PC-9 (cell line): Measurements from ENCODE around the gene LRRC8D. TPM values are rescaled to one million over a fixed set of nuclear protein-coding genes. Genes with fewer than 3 reads are reported as not detected.

Experiments used
- BruUV-seq: library from RNA; stranded (reverse); fragments of 400-500 nt; replicated peaks from 2 replicates; lab custom pipeline; 2021; lab: Mats Ljungman, UMichigan
- CTCF ChIA-PET: fragments of 300-600 bp; sonication (Branson Sonifier 250); formaldehyde crosslinking; loops from one replicate; lab custom pipeline; 2022; ENCODE audit warnings: antibody characterized with exemption; lab: Charles Lee
- POLR2A ChIA-PET: fragments of 300-600 bp; sonication (Branson Sonifier 250); formaldehyde crosslinking; loops from one replicate; lab custom pipeline; 2022; ENCODE audit warnings: antibody characterized with exemption; ENCODE audit not compliant: unreplicated experiment; lab: Charles Lee
- DNase-seq, 2 experiments: peaks; one replicate each; pipeline versions ENCODE4 v3.0.0 to v3.0.0-alpha.2; 2015 to 2022; ENCODE audit warnings: mixed read lengths in 1 of 2
- H2AFZ ChIP-seq: fragments of 200-600 bp; sonication (generic); 2 replicates; pipeline ENCODE4 v1.8.1; 2017; ENCODE audit warnings: antibody characterized with exemption
- H3F3A ChIP-seq: fragments of 200-600 bp; sonication (generic); 2 replicates; pipeline ENCODE4 v1.8.1; 2017; ENCODE audit warnings: antibody characterized with exemption, mild to moderate bottlenecking, low read depth; ENCODE audit not compliant: insufficient read depth
- H3K27ac ChIP-seq: fragments of 200-600 bp; sonication (generic); 2 replicates; pipeline ENCODE4 v1.6.1; 2016; ENCODE audit warnings: mixed run types
- H3K27me3 ChIP-seq: fragments of 200-600 bp; sonication (generic); 2 replicates; pipeline ENCODE4 v1.6.1; 2016; ENCODE audit warnings: low read depth, mixed run types; ENCODE audit not compliant: insufficient read depth
- H3K36me3 ChIP-seq: fragments of 200-600 bp; sonication (generic); 2 replicates; pipeline ENCODE4 v1.6.1; 2016; ENCODE audit warnings: low read depth, mixed run types
- H3K4me1 ChIP-seq: fragments of 200-600 bp; sonication (generic); replicated peaks from 2 replicates; pipeline ENCODE4 v1.6.1; 2016; ENCODE audit warnings: mixed run types; ENCODE audit not compliant: insufficient read depth
- H3K4me2 ChIP-seq: fragments of 200-600 bp; sonication (generic); 2 replicates; pipeline ENCODE4 v1.6.1; 2017; ENCODE audit warnings: mixed run types
- H3K4me3 ChIP-seq: fragments of 200-600 bp; sonication (generic); 2 replicates; pipeline ENCODE4 v1.6.1; 2016; ENCODE audit warnings: mixed run types
- H3K79me2 ChIP-seq: fragments of 200-600 bp; sonication (generic); 2 replicates; pipeline ENCODE4 v1.6.1; 2017; ENCODE audit warnings: low read depth, mixed run types
- H3K9me2 ChIP-seq: fragments of 200-600 bp; sonication (generic); 2 replicates; pipeline ENCODE4 v1.8.1; 2017; ENCODE audit warnings: mild to moderate bottlenecking; ENCODE audit not compliant: insufficient read depth
- H3K9me3 ChIP-seq: fragments of 200-600 bp; sonication (generic); 2 replicates; pipeline ENCODE4 v1.8.1; 2016; ENCODE audit warnings: low read depth; ENCODE audit not compliant: insufficient read depth
- H4K20me1 ChIP-seq: fragments of 200-600 bp; sonication (generic); 2 replicates; pipeline ENCODE4 v1.8.1; 2017; ENCODE audit not compliant: insufficient read depth
- EZH2 ChIP-seq: fragments of 200-600 bp; sonication (generic); IDR thresholded peaks from 2 replicates; pipeline ENCODE4 v1.8.0; 2017; ENCODE audit warnings: antibody characterized with exemption, low read depth
- intact Hi-C: fragments of 100-400 bp; cut with micrococcal nuclease; formaldehyde crosslinking; loops from one replicate; pipeline ENCODE4 v1.10.0; 2022; ENCODE audit not compliant: unreplicated experiment
- total RNA-seq: library from RNA; stranded (reverse); gene quantifications from 2 replicates; pipeline ENCODE4 v1.2.3, GENCODE V29; 2021
- TF ChIP-seq, protein P1 (sequence below): fragments of 200-600 bp; sonication (generic); conservative IDR thresholded peaks from 2 replicates; pipeline ENCODE4 v1.6.1; 2017; ENCODE audit warnings: mixed run types, antibody characterized with exemption, mild to moderate bottlenecking, moderate library complexity

LRRC8D gene
- total RNA-seq, 1 experiment from 2014 or later: 75.9 TPM

DNA sequence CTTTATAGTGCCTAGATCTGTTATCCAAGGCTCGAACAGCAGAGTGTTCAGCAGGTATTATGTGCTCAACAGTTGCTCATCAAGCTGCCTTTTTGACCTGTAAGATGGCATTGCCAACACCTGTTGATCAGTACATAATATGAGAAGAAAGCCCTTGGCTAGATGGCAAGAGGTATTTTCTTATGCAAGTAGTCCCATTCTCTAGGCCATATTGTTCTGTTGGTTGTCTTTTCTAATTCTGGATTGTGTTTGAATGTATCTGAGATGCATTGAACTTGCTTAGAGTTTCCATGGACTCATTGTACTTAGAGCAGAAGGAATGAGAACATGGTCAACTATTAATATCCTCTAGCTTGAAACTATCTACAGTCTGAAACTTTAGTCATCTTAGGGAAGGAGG, 57.4 kb downstream of the LRRC8D start:
- no peak overlapping the region for H2AFZ ChIP-seq
- H3K27ac ChIP-seq: peak overlapping the region; percentile 9; the same call in 1 of the 2 replicates
- H3K4me1 ChIP-seq: peaks cover 6% of the 10 kb centered on the region
- ChIA-PET CTCF (no interaction called here), POLR2A (interaction anchor here (0.6 to 0.7 kb wide), 2 partner anchors 65 to 92 kb away, joined by 3 read pairs; no protein-coding TSS in a partner anchor)
- no peaks in the 10 kb centered on the region for H4K20me1 ChIP-seq
- DNase-seq: no peak
- H3K79me2 ChIP-seq: peaks cover 96% of the 10 kb centered on the region
- intact Hi-C loops: no loop called here
- no peak overlapping the region for H3K4me3 ChIP-seq
- no TSS peak for BruUV-seq
- H3K9me2 ChIP-seq: peaks cover 3% of the 10 kb centered on the region; the same call in 1 of the 2 replicates
- peaks cover 18% of the 10 kb centered on the region; the same call in 1 of the 2 replicates for H3K9me3 ChIP-seq
- H3K27me3 ChIP-seq: no peaks in the 10 kb centered on the region
- H3K36me3 ChIP-seq: peaks cover 90% of the 10 kb centered on the region
- no peak overlapping the region for H3K4me2 ChIP-seq
- peaks cover 18% of the 10 kb centered on the region for H3F3A ChIP-seq
- no peak for TF ChIP-seq EZH2
- TF ChIP-seq, protein P1, sequence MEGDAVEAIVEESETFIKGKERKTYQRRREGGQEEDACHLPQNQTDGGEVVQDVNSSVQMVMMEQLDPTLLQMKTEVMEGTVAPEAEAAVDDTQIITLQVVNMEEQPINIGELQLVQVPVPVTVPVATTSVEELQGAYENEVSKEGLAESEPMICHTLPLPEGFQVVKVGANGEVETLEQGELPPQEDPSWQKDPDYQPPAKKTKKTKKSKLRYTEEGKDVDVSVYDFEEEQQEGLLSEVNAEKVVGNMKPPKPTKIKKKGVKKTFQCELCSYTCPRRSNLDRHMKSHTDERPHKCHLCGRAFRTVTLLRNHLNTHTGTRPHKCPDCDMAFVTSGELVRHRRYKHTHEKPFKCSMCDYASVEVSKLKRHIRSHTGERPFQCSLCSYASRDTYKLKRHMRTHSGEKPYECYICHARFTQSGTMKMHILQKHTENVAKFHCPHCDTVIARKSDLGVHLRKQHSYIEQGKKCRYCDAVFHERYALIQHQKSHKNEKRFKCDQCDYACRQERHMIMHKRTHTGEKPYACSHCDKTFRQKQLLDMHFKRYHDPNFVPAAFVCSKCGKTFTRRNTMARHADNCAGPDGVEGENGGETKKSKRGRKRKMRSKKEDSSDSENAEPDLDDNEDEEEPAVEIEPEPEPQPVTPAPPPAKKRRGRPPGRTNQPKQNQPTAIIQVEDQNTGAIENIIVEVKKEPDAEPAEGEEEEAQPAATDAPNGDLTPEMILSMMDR: no peak

DNA sequence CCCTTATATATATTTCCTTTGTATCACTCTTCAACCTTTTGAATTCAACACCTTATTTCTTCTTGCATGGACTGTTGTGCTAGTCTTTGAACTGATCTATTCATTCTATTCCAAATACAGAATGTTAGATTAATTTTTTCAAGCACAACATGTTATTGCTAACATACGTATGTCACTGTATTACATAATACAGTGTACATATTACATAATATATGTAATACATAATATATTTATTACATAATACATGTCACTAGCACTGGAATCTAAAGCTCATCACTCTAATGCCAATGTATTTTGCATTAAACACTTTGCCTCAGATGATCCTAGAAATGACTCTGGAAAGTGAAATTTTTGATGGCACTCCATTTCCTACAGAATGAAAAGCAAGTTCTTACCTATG, 59.8 kb downstream of the LRRC8D start:
- no peak overlapping the region for H3K27ac ChIP-seq
- ChIA-PET POLR2A (no interaction called here), CTCF (no interaction called here)
- no peak for DNase-seq
- H3K36me3 ChIP-seq: peaks cover 72% of the 10 kb centered on the region
- H3K9me2 ChIP-seq: no peaks in the 10 kb centered on the region
- no TSS peak for BruUV-seq
- no peaks in the 10 kb centered on the region for H4K20me1 ChIP-seq
- TF ChIP-seq, protein P1: no peak
- no peak for TF ChIP-seq EZH2
- H3K4me1 ChIP-seq: peaks cover 30% of the 10 kb centered on the region
- no peaks in the 10 kb centered on the region for H3K27me3 ChIP-seq
- H3K79me2 ChIP-seq: peaks cover 94% of the 10 kb centered on the region
- peaks cover 38% of the 10 kb centered on the region for H3F3A ChIP-seq
- intact Hi-C loops: no loop called here
- no peak overlapping the region for H2AFZ ChIP-seq
- H3K4me3 ChIP-seq: no peak overlapping the region
- peaks cover 18% of the 10 kb centered on the region; the same call in 1 of the 2 replicates for H3K9me3 ChIP-seq
- no peak overlapping the region for H3K4me2 ChIP-seq

DNA sequence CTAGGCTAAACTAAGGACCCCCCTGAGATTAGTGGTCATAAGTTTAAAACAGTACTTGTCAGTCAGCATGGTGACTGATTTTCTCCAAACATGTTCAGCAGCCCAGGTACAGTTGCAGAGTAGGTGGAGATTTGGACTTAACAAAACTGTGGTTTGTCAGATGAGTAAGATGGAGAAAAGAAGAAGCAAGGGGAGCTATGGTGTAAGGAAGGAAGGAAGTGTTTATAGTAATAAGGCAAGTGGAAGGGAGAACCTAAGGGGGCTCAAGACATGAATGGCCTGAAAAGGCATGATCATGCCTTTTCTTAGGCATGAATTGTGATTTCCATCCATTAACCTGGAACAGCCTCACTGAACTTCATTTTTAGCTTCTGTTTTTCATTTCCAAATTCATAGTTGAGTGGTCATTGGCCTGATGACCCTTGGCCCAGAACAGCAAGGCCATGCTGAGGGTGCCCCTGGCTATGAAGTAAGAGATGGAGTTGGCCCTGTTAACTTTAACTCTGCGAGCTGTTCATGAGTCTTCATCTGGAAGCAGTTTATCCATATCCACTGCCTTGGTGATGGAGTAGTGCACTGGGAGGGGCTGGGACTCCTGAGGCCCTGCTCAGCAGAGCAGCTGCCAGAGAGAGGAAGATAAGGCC, 60.7 kb downstream of the LRRC8D start:
- no peaks in the 10 kb centered on the region for H3K27me3 ChIP-seq
- peaks cover 72% of the 10 kb centered on the region for H3K36me3 ChIP-seq
- POLR2A ChIA-PET: no interaction called here
- peaks cover 94% of the 10 kb centered on the region for H3K79me2 ChIP-seq
- no peak overlapping the region for H3K27ac ChIP-seq
- CTCF ChIA-PET: interaction anchor here (0.6 kb wide), 1 partner anchor 109 kb away, joined by 4 read pairs; no protein-coding TSS in a partner anchor
- peaks cover 18% of the 10 kb centered on the region; the same call in 1 of the 2 replicates for H3K9me3 ChIP-seq
- H4K20me1 ChIP-seq: no peaks in the 10 kb centered on the region
- no TSS peak for BruUV-seq
- TF ChIP-seq, protein P1: no peak
- TF ChIP-seq EZH2: no peak
- DNase-seq: no peak
- H3F3A ChIP-seq: peaks cover 43% of the 10 kb centered on the region
- no peaks in the 10 kb centered on the region for H3K9me2 ChIP-seq
- no peak overlapping the region for H3K4me3 ChIP-seq
- peaks cover 39% of the 10 kb centered on the region for H3K4me1 ChIP-seq
- intact Hi-C loops: no loop called here
- no peak overlapping the region for H2AFZ ChIP-seq
- no peak overlapping the region for H3K4me2 ChIP-seq
